ELF-1 (cell line): ENCODE measurements around the gene UPF3A.
"Not testable (repeated sequence)": the region's sequence is repeated elsewhere in the genome, so short reads cannot be mapped to it uniquely, and the experiment has no call there.

ENCODE experiments used
- DNase-seq: peaks from one replicate; pipeline ENCODE4 v3.0.0-alpha.2; 2016; ENCODE audit warnings: low read depth, low spot score

Gene UPF3A

GRCh38 chr13:114333881-114334280 is 52.5 kb downstream of the UPF3A start:
- DNase-seq: not testable (repeated sequence)

GRCh38 chr13:114334305-114335053 is 53.1 kb downstream of the UPF3A start:
- DNase-seq: no peak

- not testable (repeated sequence) for DNase-seq
Observed at GRCh38 chr13:114336457-114336856, 55.1 kb downstream of the UPF3A start.

GRCh38 chr13:114338959-114339358 is 57.6 kb downstream of the UPF3A start:
- DNase-seq: no peak

GRCh38 chr13:114339857-114340534 is 58.6 kb downstream of the UPF3A start:
- DNase-seq: no peak

GRCh38 chr13:114341003-114341777 is 59.8 kb downstream of the UPF3A start:
- no peak for DNase-seq

GRCh38 chr13:114347256-114347655 is 65.9 kb downstream of the UPF3A start:
- DNase-seq: not testable (repeated sequence)

- peak; percentile 83 for DNase-seq
Observed at GRCh38 chr13:114352763-114353162, 71.4 kb downstream of the UPF3A start.

GRCh38 chr13:114353382-114353781 is 72.0 kb downstream of the UPF3A start:
- DNase-seq: not testable (repeated sequence)
